HG02884 (cell line): ENCODE data around the gene DYNLRB2.

Experiments used
- ATAC-seq: cut with Tn5 transposase; IDR thresholded peaks from one replicate; pipeline ENCODE4 v1.9.1; 2021; ENCODE audit warnings: mild to moderate bottlenecking, moderate library complexity; ENCODE audit not compliant: unreplicated experiment

The DYNLRB2 gene

GRCh38 chr16:80596507-80597207 lies 55.9 kb downstream of the DYNLRB2 start:
- ATAC-seq = no peak

GRCh38 chr16:80599466-80599865 lies 58.7 kb downstream of the DYNLRB2 start:
- ATAC-seq = no peak
